SH-SY5Y (cell line): Measurements from ENCODE around the gene GSTM5.

Source experiments
- GATA2 ChIP-seq: IDR thresholded peaks from 2 replicates; pipeline ENCODE4 v1.6.1; 2011; ENCODE audit warnings: mild to moderate bottlenecking, low read depth, low read length
- GATA3 ChIP-seq: IDR thresholded peaks from 2 replicates; pipeline ENCODE4 v1.6.1; 2011; ENCODE audit warnings: low read depth, mild to moderate bottlenecking, low read length, moderate library complexity

DNA sequence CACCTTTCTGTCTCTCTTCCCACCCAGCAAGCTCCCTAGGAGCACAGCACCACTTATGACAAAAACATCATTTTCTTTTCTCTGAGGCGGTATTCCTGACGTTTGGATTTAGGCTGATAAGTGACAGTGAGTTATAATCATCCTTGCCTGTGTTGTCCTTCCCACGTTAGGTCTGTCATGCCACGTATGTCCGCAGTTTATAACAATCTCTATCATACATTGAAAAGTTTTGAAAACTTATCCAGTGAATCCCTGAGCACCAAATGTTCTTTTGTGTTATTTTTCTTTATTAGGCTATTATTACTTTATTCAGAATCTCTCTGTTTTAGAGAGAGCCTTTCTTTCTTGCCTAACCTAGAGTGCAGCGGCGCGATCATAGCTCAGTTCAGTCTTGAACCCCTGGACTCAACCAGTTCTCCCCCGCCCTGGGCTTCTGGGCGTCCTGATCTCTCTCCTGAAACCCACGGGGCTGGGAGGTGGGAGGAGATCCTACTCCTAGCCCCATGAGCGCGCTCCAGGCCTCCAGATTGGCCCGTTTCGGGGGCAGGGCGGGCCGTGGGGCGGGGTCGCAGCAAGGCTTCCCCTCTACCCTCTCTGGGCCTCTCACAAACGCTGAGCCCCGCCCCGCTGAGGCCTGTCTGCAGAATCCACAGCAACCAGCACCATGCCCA is 44.5 kb upstream of the GSTM5 start, which contains the start of gene GSTM2:
- TF ChIP-seq GATA2 (no peak), GATA3 (no peak)
